ENCODE results near the gene CHID1.

Gene CHID1

DNA sequence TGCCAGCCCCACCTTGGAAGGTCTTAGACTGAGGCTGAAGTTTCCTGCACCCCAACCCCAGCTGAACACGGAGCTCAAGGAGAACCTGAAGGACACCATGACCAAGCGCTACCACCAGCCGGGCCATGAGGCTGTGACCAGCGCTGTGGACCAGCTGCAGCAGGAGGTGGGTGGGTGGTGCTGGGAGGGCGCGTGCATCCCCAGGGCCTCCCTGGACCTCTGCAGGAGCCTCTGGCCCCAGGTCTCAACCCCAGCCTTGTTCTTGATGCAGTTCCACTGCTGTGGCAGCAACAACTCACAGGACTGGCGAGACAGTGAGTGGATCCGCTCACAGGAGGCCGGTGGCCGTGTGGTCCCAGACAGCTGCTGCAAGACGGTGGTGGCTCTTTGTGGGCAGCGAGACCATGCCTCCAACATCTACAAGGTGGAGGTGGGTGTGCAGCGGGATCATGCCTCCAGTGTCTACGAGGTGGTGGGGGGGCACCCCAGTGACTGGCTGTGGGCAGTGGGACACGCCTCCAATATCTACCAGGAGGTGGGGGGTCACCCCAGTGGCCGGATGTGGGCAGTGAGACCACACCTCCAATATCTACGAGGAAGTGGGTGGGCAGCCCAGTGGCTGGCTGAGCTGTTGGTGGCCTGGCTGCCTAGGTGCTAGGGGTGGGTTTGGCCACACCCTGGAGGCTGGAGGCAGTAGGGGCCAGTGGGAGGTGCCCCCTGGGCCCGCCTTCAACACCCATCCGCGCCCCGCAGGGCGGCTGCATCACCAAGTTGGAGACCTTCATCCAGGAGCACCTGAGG is 73.2 kb downstream of the CHID1 start:
- no peak for DNase-seq (ENCODE audit: low read depth, low spot score)

DNA sequence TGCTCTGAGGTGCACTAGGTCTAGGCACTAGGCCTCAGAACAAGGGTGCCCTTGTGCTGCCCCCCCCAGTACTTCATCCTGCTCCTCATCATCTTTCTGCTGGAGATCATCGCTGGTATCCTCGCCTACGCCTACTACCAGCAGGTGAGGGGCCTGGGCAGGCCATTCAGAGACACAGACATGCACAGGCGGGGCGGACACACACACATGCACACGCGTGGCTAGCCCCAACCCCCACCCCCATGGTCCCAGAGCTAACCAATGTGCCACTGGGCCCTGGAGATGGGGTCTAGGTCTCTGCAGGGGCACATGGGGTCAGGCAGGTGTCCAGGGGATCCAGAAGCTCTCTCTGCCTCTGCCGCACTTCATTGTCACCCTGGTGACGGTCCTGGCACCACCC is 73.9 kb downstream of the CHID1 start:
- no peak for DNase-seq (ENCODE audit: low read depth, low spot score)

DNA sequence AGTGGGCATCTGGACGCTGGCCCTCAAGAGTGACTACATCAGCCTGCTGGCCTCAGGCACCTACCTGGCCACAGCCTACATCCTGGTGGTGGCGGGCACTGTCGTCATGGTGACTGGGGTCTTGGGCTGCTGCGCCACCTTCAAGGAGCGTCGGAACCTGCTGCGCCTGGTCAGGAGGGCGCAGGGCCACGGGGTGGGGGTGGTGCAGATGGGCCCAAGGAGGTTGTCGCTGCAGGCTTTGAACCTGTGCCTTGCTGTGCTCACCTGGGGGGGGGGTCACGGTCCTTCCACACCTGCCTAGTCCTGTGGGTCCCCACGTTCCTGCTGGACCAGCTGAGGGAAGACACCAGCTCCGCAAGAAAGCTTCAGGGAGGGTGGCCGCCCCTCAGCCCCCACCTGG is 74.3 kb downstream of the CHID1 start:
- DNase-seq (ENCODE audit: low read depth, low spot score), result no peak

DNA sequence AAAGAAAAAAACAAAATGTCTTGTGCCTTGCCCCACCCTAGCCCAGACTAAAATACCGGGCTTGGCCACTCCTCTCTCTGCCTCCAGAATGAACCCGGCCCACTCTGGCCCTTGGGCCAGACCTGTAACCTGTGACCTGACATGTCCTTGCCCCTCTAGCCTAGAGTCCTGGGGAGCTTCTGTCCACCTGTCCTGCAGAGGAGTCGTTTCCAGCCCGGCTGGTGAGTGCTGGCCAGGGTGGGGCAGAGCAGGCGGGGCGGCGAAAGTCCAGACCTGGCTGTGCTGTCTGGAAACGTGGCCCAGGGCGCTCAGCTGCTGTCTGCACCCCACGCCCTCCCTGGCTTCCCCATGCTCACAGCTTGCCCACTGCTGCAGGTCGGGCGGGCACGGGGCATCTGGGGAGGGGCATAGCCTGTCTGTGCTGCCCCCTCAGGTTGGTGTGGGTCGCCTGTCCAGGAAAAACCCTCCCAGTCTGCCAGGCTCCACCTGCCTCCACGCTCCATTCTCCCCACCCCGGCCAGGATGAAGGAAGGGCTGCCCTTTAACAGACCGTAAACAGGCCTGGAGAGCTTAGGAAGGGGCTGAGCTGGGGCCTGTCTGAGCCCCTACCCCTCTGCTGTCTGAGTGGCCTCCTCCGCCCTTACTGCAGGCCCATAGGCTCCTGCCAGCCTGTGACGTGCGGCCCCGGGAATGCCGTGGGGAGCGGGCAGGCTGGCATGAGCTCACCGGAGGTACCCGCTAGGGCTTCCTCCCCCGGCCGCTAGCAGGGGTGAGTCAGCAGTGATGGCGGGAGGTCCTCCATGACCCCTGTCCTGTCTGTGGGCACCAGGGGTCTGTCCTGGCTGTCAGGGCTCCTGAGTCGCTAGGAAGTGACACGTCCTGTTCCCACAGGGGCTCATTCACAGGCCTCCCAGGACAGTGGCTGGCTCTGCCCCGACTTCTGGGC is 76.0 kb downstream of the CHID1 start:
- DNase-seq (ENCODE audit: low read depth, low spot score), result peak; percentile 95

DNA sequence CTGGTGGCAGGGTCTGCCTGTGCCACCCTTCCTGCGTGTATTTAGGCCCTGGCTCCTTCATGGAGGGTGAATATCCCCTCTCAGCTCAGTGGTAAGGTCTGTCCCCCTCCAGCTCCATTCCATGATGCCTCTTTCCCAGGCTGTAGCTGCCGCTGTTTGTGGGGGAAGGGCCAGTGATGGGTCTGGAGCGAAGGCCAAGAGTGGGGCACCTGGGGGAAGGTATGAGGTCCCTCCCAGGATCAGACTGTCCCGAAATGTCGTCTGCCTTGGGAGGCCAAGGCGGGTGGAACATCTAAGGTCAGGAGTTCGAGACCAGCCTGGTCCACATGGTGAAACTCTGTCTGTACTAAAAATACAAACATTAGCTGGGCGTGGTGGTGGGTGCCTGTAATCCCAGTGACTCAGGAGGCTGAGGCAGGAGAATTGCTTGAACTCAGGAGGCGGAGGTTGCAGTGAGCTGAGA is 76.7 kb downstream of the CHID1 start:
- DNase-seq (ENCODE audit: low read depth, low spot score), result peak; percentile 40

DNA sequence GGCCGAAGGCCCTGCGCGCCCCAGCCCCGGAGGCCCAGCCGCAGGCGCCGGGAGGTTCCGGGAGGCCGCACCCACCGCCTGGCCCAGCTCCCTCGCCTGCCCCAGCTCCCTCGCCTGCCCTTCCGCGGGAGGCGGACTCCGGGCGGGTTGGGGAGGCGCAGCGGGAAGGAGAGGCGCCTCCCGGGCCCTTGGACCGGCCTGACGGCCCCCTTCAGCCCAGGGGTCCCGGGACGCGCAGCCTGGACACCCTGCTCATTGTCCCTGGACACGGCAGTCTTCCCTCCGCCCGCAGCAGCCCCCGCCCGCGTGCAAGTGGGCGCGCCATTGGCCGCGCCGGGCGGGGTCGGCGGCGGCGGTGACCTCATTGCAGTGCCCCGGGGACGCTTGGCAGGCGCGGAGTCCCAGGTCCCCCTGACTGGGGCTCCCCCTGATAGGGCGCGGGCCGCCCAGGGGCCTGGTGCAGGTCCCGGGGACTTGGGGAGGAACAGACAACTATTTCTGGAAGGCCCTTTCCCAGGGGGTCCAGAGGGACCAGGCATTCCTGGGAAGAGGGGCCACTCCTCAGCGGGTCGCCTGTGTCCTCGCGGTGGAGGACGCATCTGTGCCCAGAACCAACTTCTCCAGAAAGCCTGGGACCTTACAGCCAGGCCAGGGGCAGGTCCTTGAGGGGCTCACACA is 77.4 kb downstream of the CHID1 start:
- peak; percentile 78 for DNase-seq (ENCODE audit: low read depth, low spot score)

DNA sequence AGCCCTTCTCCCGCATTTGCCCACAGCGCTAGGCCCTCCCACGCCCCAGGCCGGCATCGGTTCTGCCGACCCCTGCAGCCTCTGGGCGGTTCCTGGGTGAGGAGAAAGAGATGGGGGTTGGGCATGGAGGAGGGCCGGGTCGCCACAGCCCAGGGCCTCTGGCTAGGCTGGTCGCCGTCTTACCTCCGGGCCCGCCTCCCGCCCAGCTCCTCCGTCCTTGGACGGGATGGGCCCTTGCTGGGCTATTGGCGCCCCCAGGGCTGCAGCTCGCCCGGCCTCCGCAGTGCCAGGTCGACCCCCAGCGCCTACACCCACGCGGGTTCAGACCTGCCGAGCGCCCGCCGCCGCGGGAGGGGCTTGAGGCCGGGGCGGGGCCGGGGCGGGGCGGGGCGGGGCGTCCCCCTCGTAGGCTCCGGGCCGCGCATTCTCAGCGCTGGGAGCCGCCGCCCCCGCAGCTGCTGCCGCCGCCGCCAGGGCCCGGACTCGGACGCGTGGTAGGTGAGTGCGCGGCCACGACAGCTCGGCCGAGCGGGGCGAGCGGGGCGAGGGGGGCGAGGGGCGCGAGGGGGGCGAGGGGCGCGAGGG is 78.0 kb downstream of the CHID1 start, which contains the start of gene CD151:
CD151 (plus strand) TSS at position 424 of the 585 bp plus-strand sequence. CDS start 3,118 bp downstream, outside the sequence.
- peak; percentile 86 for DNase-seq (ENCODE audit: low read depth, low spot score)

DNA sequence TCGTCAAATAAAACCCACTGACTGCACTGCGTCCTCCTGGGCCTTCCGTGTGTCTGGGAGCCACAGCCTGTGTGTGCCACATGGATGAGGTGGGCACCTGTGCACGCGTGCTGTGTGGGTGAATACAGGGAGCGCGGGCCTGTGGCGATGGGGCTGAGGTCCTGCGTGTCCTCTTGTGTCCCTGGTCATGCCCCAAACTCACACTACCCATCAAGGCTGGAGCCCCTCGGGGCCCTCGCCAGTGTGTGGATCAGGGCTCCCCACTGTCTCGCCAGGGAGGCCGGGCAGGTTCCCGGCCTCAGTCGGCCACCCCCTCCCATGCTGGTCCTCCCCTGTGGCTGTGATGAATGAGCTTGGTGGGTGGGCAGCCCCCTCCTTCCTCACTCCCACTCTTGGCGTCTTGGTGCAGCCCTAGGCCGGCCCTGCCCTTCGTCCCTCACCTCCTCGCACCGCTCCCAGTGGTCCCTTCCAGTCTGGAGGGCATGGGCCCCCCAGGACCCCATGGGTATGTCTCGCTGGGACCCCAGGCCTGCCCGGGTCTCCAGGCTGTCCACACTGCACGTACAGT is 78.6 kb downstream of the CHID1 start:
- no peak for DNase-seq (ENCODE audit: low read depth, low spot score)

DNA sequence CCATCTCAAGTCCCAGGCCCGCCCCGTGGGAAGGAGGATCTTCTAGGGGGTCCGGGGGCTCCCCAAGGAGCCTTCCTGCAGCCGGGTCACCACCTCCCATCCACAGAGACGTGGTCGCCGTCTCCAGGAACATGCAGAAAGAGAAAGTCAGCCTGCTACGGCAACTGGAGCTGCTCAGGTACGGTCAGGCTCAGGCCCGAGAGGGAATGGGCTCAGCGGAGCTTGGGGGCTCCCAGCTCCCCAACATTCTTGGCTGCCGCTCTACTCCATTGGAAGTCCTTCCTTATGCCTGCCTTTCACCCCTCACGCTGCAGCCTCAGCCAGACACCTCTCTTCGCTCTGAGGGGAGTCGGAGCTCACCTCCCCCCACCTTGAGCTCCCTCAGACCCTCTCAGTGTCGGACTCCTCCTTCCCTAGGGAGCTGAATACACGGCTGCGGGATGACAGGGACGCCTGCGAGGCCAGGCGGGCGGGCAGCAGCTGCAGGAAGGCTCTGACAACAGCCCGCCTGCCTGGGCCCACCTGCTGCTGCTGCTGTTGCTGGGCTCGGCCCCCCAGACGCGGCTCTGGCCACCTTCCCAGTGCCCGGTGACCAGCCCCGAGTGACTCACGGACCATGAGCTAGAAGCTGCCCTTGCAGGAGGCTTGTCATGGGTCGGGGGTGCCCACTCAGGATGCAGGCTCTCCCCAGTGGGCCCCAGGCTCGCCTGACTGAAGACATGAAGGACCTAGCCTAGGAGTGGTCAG is 79.3 kb downstream of the CHID1 start:
- DNase-seq (ENCODE audit: low read depth, low spot score), result peak; percentile 83

DNA sequence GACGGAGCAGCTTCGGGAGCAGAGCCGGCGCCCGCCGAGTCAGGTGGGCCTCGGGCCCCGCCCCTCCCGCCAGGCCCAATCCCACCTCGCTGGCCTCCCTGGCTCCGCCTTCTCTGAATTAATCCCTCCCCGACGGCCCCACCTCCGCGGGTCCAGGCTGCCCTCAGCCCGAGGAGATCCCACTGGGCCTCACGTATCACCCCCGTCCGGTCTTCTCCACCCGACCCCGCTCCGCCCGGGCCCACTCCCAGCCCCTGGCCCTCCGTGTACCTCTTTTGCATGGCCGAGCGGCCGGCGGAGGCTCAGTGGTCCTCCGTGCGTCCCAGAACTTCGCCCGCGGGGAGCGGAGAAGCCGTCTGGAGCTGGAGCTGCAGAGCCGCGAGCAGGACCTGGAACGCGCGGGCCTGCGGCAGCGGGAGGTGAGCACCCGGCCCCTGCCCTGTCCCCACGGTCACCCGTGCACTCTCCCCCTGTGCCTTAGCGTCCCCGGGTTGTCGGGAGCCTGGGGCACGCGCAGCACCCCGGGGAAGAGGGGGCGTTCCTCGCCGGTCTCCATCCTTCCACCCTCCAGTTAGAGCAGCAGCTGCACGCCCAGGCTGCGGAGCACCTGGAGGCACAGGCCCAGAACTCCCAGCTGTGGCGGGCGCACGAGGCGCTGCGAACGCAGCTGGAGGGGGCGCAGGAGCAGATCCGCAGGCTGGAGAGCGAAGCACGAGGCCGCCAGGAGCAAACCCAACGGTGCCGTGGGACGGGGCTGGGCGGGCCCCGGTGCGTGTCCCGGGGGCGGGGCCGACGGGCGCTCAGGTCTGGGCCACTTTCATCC is 80.1 kb downstream of the CHID1 start:
- DNase-seq (ENCODE audit: low read depth, low spot score), result peak; percentile 91

DNA sequence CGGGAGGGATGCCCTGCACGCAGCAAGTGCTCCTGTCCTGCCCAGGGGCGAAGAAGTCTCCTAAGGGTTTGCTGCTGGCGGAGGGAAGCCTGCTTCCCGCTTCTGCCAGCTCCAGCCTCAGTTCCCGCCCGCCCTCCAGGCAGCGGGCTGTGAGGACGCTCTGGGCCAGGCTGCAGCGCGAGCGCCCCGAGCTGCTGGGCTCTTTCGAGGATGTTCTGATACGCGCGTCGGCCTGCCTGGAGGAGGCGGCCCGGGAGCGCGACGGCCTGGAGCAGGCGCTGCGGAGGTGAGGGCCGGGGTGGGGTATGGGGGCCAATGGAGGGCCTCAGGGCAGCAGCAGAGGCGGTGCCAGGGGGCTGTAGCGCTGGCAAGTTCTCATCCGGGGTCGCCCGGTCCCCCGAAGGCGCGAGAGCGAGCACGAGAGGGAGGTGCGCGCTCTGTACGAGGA is 80.7 kb downstream of the CHID1 start:
- no peak for DNase-seq (ENCODE audit: low read depth, low spot score)

DNA sequence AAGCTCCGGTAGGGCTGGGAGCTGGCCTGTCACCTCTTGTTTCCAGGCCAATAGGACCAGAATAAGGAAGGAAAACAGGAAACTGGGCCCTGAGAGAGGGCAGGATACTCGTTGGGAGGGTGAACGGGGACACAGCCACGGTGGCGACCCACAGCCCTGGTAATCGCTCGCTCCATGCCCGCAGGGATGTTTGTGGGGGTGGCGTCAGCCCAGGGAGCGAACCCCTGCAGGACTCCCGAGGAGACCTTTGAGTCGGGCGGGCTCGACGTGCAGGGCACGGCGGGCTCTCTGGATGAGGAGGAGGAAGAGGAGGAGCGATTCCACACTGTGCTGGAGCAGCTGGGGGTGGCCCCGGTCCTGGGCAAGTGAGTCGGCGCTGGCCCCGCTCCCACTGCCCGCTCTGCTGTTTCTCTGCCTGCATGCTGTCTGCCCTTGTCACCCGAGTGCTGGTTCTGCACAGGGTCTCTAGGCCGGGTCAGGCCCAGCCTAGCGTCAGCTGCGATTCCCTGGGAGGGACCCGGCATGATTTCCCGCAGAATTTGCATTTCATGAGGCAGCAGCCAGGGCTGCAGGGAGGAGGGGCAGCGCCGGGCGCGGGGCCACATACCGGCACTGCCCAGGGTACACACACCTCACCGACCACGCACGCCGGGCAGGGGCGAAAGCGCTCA is 81.3 kb downstream of the CHID1 start:
- DNase-seq (ENCODE audit: low read depth, low spot score), result peak; percentile 76

DNA sequence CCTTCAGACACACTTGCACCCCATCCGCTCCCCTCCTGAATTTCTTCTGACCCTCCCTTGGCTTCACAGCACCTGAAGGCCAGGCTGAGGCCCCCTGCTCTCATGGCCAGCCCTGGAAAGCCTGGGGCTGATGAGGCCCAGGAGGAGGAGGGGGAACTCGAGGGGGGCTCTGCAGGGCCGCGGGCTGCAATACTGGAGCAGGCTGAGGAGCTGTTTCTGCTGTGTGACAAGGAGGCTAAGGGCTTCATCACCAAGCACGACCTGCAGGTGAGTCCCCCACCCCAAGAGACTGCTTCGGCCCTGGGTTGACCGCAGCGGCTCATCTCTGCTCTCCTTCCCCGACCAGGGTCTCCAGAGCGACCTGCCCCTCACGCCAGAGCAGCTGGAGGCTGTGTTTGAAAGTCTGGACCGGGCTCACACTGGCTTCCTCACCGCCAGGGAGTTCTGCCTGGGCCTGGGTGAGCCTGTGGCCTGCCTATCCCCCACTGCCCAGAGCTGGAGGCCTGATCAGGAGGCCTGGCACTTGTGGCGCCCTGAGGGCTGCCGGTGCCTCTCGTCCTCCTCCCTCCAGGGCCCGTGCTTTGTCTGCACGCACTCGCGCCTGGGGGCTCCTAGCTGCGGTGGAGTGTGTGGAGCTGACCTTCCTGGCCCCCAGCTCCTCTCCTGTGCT is 82.0 kb downstream of the CHID1 start:
- peak; percentile 28 for DNase-seq (ENCODE audit: low read depth, low spot score)

DNA sequence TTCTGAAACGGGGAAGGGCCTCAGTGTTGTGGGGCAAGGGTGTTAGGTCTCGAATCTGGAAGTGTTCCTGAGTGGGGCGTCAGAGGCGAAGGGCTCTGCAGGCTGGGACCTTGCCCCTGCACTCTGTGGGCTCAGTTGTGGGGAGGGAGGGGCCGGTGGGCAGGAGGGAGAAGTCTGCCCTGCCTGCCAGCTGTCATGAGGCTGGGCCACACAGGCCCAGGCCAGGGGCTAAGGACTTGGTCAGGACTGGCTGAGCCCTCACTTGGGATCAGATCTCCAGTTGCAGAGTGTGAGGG is 82.8 kb downstream of the CHID1 start, which contains the start of gene CRACR2B:
CRACR2B (plus strand) TSS at position 23 of the 296 bp plus-strand sequence. CDS start 689 bp downstream, outside the sequence.
- DNase-seq (ENCODE audit: low read depth, low spot score), result no peak

DNA sequence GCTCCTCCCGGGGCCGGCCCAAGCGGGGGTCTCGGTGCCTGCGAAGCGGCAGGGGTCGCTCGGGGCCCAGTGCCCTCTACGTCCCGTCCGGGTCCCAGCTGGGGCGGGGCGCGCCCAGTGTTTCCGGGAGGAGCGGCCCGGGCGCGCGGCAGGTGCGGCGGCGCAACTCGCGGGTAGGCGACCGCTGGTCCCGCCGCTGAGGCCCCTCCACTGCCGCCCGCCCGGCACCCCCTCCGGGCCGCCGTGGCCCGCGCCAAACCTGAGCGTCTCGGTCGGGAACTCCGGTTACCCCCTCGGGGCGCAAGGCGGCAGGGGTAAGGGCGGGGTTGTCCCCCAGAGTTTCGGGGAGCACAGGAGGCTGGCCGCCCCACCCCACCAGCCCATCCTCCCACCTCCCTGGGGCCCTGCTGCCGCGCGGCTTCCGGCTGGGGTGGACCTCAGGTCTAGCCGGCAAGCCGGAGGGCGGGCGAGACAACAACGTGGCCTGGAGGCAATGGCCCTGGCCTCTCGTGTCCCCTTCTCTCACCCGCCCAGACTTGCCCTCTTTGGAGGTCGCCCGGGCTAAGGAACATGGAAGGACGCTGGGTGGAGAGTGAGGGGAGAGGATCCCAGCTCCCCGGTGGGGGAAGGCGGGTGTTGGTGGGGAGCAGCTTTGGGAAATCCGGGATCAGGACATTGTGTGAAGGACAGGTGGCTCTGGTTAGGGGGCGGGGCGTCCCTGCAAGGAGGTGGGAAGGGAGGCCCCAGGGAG is 83.3 kb downstream of the CHID1 start:
- no peak for DNase-seq (ENCODE audit: low read depth, low spot score)

DNA sequence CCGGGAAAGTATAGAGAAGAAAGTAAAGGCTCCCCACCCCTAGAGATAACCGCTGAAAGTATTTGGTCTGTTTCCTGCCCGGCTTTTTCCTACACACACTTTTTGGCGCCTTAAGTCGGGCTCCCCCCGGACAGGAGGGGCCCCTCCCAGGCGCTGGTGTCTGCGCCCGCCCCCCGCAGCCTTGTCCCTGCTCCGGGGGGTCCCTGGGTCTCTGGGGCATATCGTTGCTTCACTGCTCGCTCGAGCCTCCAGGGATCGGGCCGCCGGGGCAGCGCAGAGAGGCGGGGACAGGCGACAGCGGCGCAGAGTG is 83.8 kb downstream of the CHID1 start:
- DNase-seq (ENCODE audit: low read depth, low spot score), result no peak

DNA sequence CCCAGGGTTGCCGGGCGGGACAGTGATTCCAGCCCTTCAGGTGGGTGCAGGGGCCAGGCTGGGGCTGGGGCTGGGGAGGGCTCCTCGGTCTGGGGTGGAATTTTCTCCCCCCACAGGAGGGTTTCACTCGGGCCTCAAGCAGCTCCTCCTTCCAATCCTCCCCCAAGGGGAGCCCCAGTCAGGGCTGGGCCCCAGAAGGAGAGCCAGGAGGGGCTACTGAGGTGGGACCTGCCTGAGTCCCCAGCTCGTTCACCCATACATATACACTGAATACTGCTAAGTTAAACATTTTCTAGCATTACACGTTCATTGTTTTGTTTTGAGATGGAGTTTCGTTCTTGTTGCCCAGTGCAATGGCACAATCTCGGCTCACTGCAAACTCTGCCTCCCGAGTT is 84.4 kb downstream of the CHID1 start:
- DNase-seq (ENCODE audit: low read depth, low spot score), result no peak
